K562 (cell line): ENCODE results near the gene FBXW8. TPM values are rescaled to one million over a fixed set of nuclear protein-coding genes. Genes with fewer than 3 reads are reported as not detected.

ENCODE experiments used
- ATAC-seq: fragments of 200-7000 bp; cut with Tn5 transposase; 3 replicates; pipeline ENCODE4 v1.9.1; 2020; ENCODE audit warnings: moderate library complexity
- BruUV-seq: library from RNA; stranded (reverse); fragments of 400-500 nt; replicated peaks from 2 replicates; lab custom pipeline; 2021; lab: Mats Ljungman, UMichigan
- CTCF ChIA-PET: fragments of 300-600 bp; formaldehyde crosslinking; extraction: SDS; loops from one replicate; lab custom pipeline; 2021; ENCODE audit warnings: low intra/inter-chr PET ratio; lab: Yijun Ruan, JAX
- POLR2A ChIA-PET: fragments of 300-600, 350-650 bp; sonication (Branson Sonifier 250); formaldehyde crosslinking; extraction: SDS; loops from one replicate; lab custom pipeline; 2021; ENCODE audit warnings: antibody characterized with exemption, inconsistent platforms; lab: Yijun Ruan, JAX
- DNase-seq, 4 experiments: peaks; one replicate each; pipeline versions ENCODE4 v3.0.0 to v3.0.0-alpha.2; 2011 to 2018; ENCODE audit warnings: low spot score in 3 of 4, mixed read lengths in 3 of 4; ENCODE audit errors: extremely low read depth in 1 of 4
- FAIRE-seq: peaks from 2 replicates; lab custom pipeline; 2011; peaks lifted over from hg19 to GRCh38; lab: Jason Lieb, UNC
- H2AFZ ChIP-seq: 2 replicates; pipeline ENCODE4 v1.6.0; 2011; ENCODE audit warnings: low read depth, low read length, control low read depth, inconsistent platforms
- H3K27ac ChIP-seq: fragments of 200-600 bp; 3 replicates; pipeline ENCODE4 v1.8.0; 2011; ENCODE audit warnings: low read depth, mild to moderate bottlenecking, control low read depth, inconsistent platforms, low read length, moderate library complexity, mixed read lengths; ENCODE audit errors: extremely low read depth
- H3K27me3 ChIP-seq, 2 experiments: fragments of 300-600 bp in 1 of 2; 2 replicates in 1 of 2; 3 replicates in 1 of 2; pipeline versions ENCODE4 v1.6.0 to v1.8.0; 2011; ENCODE audit warnings: inconsistent platforms in 2 of 2, low read length in 2 of 2, mild to moderate bottlenecking in 1 of 2, mixed read lengths in 1 of 2, moderate library complexity in 1 of 2; ENCODE audit not compliant: control insufficient read depth in 2 of 2, insufficient read depth in 2 of 2
- H3K36me3 ChIP-seq: fragments of 300-600 bp; 3 replicates; pipeline ENCODE4 v1.8.0; 2011; ENCODE audit warnings: mild to moderate bottlenecking, low read length, inconsistent platforms; ENCODE audit not compliant: control insufficient read depth, insufficient read depth
- H3K4me1 ChIP-seq, 2 experiments: fragments of 200-600 bp in 1 of 2; replicated peaks in 1 of 2; 2 replicates in 1 of 2; 3 replicates in 1 of 2; pipeline versions ENCODE4 v1.5.1 to v1.8.0; 2011; ENCODE audit warnings: inconsistent platforms in 2 of 2, low read length in 2 of 2, mild to moderate bottlenecking in 1 of 2, mixed read lengths in 1 of 2, moderate library complexity in 1 of 2; ENCODE audit not compliant: control insufficient read depth in 2 of 2, insufficient read depth in 2 of 2
- H3K4me2 ChIP-seq: 2 replicates; pipeline ENCODE4 v1.6.1; 2011; ENCODE audit warnings: low read length, control low read depth, inconsistent platforms, mixed read lengths; ENCODE audit not compliant: insufficient read depth
- H3K4me3 ChIP-seq: fragments of 200-600 bp; sonication (generic), shearing (Covaris generic); 2 replicates; pipeline ENCODE4 v1.5.1; 2016; ENCODE audit warnings: control low read depth, inconsistent platforms
- H3K79me2 ChIP-seq: fragments of 200-600 bp; 3 replicates; pipeline ENCODE4 v1.8.0; 2011; ENCODE audit warnings: low read length, inconsistent platforms; ENCODE audit not compliant: control insufficient read depth, insufficient read depth
- H3K9ac ChIP-seq, 2 experiments: 2 replicates each; pipeline versions ENCODE4 v1.6.0 to v1.6.1; 2011; ENCODE audit warnings: low read depth in 2 of 2, low read length in 2 of 2, control low read depth in 1 of 2, inconsistent platforms in 1 of 2, mild to moderate bottlenecking in 1 of 2, mixed read lengths in 1 of 2; ENCODE audit not compliant: insufficient read depth in 1 of 2
- H3K9me1 ChIP-seq: one replicate; pipeline ENCODE4 v1.6.0; 2011; ENCODE audit warnings: inconsistent platforms, mild to moderate bottlenecking, low read length, moderate library complexity; ENCODE audit not compliant: control insufficient read depth, insufficient read depth
- H3K9me3 ChIP-seq: replicated peaks from 2 replicates; pipeline ENCODE4 v1.5.1; 2011; ENCODE audit warnings: low read depth, low read length, inconsistent platforms; ENCODE audit not compliant: control insufficient read depth, insufficient read depth
- H4K20me1 ChIP-seq: replicated peaks from 2 replicates; pipeline ENCODE4 v1.6.1; 2011; ENCODE audit warnings: low read length, inconsistent platforms, mixed read lengths; ENCODE audit not compliant: control insufficient read depth, insufficient read depth
- ATF1 ChIP-seq, 2 experiments: fragments of 450-650 bp in 1 of 2; IDR thresholded peaks; 2 replicates each; pipeline ENCODE4 v1.6.1; 2016; ENCODE audit warnings: missing compliant biosample characterization in 1 of 2, missing genetic modification characterization in 1 of 2
- BCL6 ChIP-seq: fragments of 250-450 bp; sonication (Bioruptor Pico); IDR thresholded peaks from 2 replicates; pipeline ENCODE4 v1.4.0; 2020
- ELK3 ChIP-seq: fragments of 450-650 bp; formaldehyde crosslinking; IDR thresholded peaks from 2 replicates; pipeline ENCODE4 v1.4.0; 2020; ENCODE audit warnings: mild to moderate bottlenecking
- EZH2 ChIP-seq: IDR thresholded peaks from 2 replicates; pipeline ENCODE4 v1.6.1; 2012; ENCODE audit warnings: low read depth, mild to moderate bottlenecking, inconsistent platforms, low read length, borderline replicate concordance
- LARP7 ChIP-seq: fragments of 450-650 bp; IDR thresholded peaks from 2 replicates; pipeline ENCODE4 v1.6.1; 2016
- TCF7 ChIP-seq: sonication (generic); IDR thresholded peaks from 2 replicates; pipeline ENCODE4 v1.6.1; 2016; ENCODE audit warnings: antibody characterized with exemption, borderline replicate concordance
- TCFL5 ChIP-seq: fragments of 250-450 bp; sonication (Bioruptor Pico); conservative IDR thresholded peaks from 2 replicates; pipeline ENCODE4 v1.6.1; 2021; ENCODE audit warnings: mild to moderate bottlenecking, moderate library complexity, matching md5 sums
- TSC22D4 ChIP-seq: fragments of 450-650 bp; IDR thresholded peaks from 2 replicates; pipeline ENCODE4 v1.6.1; 2016; ENCODE audit warnings: missing genetic modification characterization, missing biosample characterization, control low read depth
- ZC3H8 ChIP-seq: fragments of 450-650 bp; IDR thresholded peaks from 2 replicates; pipeline ENCODE4 v1.6.1; 2017
- ZNF398 ChIP-seq: fragments of 250-450 bp; sonication (Bioruptor Pico); IDR thresholded peaks from 2 replicates; pipeline ENCODE4 v1.8.0; 2021; ENCODE audit warnings: moderate library complexity, mild to moderate bottlenecking, inconsistent platforms
- ZNF408 ChIP-seq: fragments of 250-450 bp; sonication (Bioruptor Pico); IDR thresholded peaks from 2 replicates; pipeline ENCODE4 v1.4.0; 2020; ENCODE audit warnings: low read depth, mild to moderate bottlenecking, moderate library complexity
- ZNF77 ChIP-seq: fragments of 250-450 bp; sonication (Bioruptor Pico); IDR thresholded peaks from 2 replicates; pipeline ENCODE4 v1.5.0; 2020
- WGBS: fragments of 100-300 bp; shearing (Covaris generic); methylation state at CpG from one replicate; pipeline ENCODE4 v1.1.6; 2016; ENCODE audit warnings: low coverage, mixed read lengths; ENCODE audit not compliant: insufficient coverage; ENCODE audit errors: missing lambda C conversion rate; 5-methylcytosine and 5-hydroxymethylcytosine counted together
- in situ Hi-C: fragments of 300-500 bp; cut with MboI; formaldehyde crosslinking; loops from 4 replicates; pipeline ENCODE4 v1.15.0; 2018; ENCODE audit warnings: inconsistent platforms, mixed read lengths
- intact Hi-C: fragments of 100-400 bp; cut with micrococcal nuclease; formaldehyde crosslinking; loops from 2 replicates; pipeline ENCODE4 v1.14.2; 2022
- polyA plus RNA-seq, 8 experiments: library from polyadenylated mRNA; depleted of rRNA in 4 of 8; stranded (reverse) in 5 of 8; unstranded in 3 of 8; fragments of >200 nt; fragmentation: Nextera tagmentation in 2 of 8; fragmentation: Illumina TruSeq in 1 of 8; extraction: Ambion mirVana in 2 of 8; extraction: Trizol in 1 of 8; gene quantifications; 2 replicates each; pipeline versions ENCODE4 v1.2.1 to v1.2.3, GENCODE V29; 2011 to 2014; ENCODE audit warnings: inconsistent platforms in 1 of 8, missing spikeins in 1 of 8
- total RNA-seq, 7 experiments: library from RNA; depleted of rRNA in 6 of 7; stranded (reverse); fragments of >200 nt in 6 of 7; fragmentation: Illumina TruSeq in 2 of 7; extraction: Trizol in 2 of 7; gene quantifications; 2 replicates each; pipeline versions ENCODE4 v1.2.1 to v1.2.3, GENCODE V29; 2011 to 2021; ENCODE audit warnings: low replicate concordance in 1 of 7

The FBXW8 gene
- total and polyA plus RNA-seq, 9 of the 15 experiments (the other 6 are each of a cell fraction or from before 2014, with no cell fraction given): 0.58 to 8.3 (median 4.4) TPM

- TF ChIP-seq TCF7 (no peak), ZC3H8 (no peak), TSC22D4 (tag) (no peak), ZNF408 (CRISPR knock-in tag) (no peak), ZNF77 (CRISPR knock-in tag) (no peak), ZNF398 (CRISPR knock-in tag) (no peak), ELK3 (no peak), EZH2 (no peak), BCL6 (CRISPR knock-in tag) (no peak), TCFL5 (CRISPR knock-in tag) (no peak), LARP7 (no peak), ATF1 (CRISPR knock-in tag; IDR thresholded peaks at IDR 0.05) (no peak), ATF1 (tag; IDR thresholded peaks at IDR 0.05) (no peak)
- CTCF ChIA-PET: no interaction called here
- no peaks in the 10 kb centered on the region for H4K20me1 ChIP-seq
- H3K9me1 ChIP-seq: no peaks in the 10 kb centered on the region
- H3K79me2 ChIP-seq: no peaks in the 10 kb centered on the region
- peaks cover 0 to 9% of the 10 kb centered on the region in 2 experiments; a peak in 2 of 5 replicates for H3K4me1 ChIP-seq
- no peak for DNase-seq
- ATAC-seq: no peak
- no peak overlapping the region for H3K4me2 ChIP-seq
- no peaks in the 10 kb centered on the region for H3K9me3 ChIP-seq
- H3K27ac ChIP-seq: no peak overlapping the region
- 57% methylated on average over 7 of the region's 7 CpGs for WGBS
- in situ Hi-C loops: no loop called here
- no peak for FAIRE-seq
- BruUV-seq: no TSS peak
- H3K27me3 ChIP-seq: no peaks in the 10 kb centered on the region
- no peak overlapping the region for H3K9ac ChIP-seq
- no peak overlapping the region for H2AFZ ChIP-seq
- H3K36me3 ChIP-seq: no peaks in the 10 kb centered on the region
- no peak overlapping the region for H3K4me3 ChIP-seq
- POLR2A ChIA-PET: interaction anchor here (0.6 to 2.9 kb wide), 6 partner anchors 8 to 1920 kb away, joined by 3 to 15 read pairs (median 4); partner anchors contain the start of genes RNFT2 and SPRING1
- intact Hi-C loops: no loop called here
Measured at GRCh38 chr12:116978791-116979508, 68.2 kb downstream of the FBXW8 start.
